ELR (cell line): ENCODE results near the gene DEFB132.
A peak's percentile ranks its signal among the peaks of the same experiment; 100 is the strongest.

ENCODE experiments used
- DNase-seq: peaks from one replicate; pipeline ENCODE4 v3.0.0-alpha.2; 2015; ENCODE audit warnings: low read depth

Gene DEFB132

GRCh38 chr20:297098-297924 lies 39.8 kb downstream of the DEFB132 start, which contains the start of gene ZCCHC3:
ZCCHC3 (plus strand) TSS chr20:297570; CDS start chr20:297587, 17 bp downstream.
- DNase-seq, result peak; percentile 93

GRCh38 chr20:297925-298775 lies 40.6 kb downstream of the DEFB132 start:
- peak; percentile 78 for DNase-seq

GRCh38 chr20:298776-299391 lies 41.4 kb downstream of the DEFB132 start:
- DNase-seq, result no peak

- no peak for DNase-seq
Observed at GRCh38 chr20:300345-300990, 42.9 kb downstream of the DEFB132 start.

- DNase-seq, result no peak
Observed at GRCh38 chr20:301886-302848, 44.6 kb downstream of the DEFB132 start.

- DNase-seq, result no peak
Observed at GRCh38 chr20:305745-306144, 48.2 kb downstream of the DEFB132 start.

- no peak for DNase-seq
Observed at GRCh38 chr20:308427-309038, 51.0 kb downstream of the DEFB132 start.

- DNase-seq, result peak; percentile 47
Observed at GRCh38 chr20:309306-309840, 51.8 kb downstream of the DEFB132 start.

GRCh38 chr20:309841-310644 lies 52.5 kb downstream of the DEFB132 start:
- DNase-seq, result peak; percentile 99

- no peak for DNase-seq
Observed at GRCh38 chr20:310645-311044, 53.1 kb downstream of the DEFB132 start.
